Activated T-helper 17 cell treated with anti-CD3 and anti-CD28 coated beads, Interleukin-2, amount 50 U/mL, for 72 hours (primary cell): Measurements from ENCODE around the gene MYCBP2. TPM values are rescaled to one million over a fixed set of nuclear protein-coding genes. Genes with fewer than 3 reads are reported as not detected.
A peak's percentile ranks its signal among the peaks of the same experiment; 100 is the strongest.
"Not testable (repeated sequence)": the region's sequence is repeated elsewhere in the genome, so short reads cannot be mapped to it uniquely, and the experiment has no call there.

Source experiments
- ATAC-seq: fragments of 150-1000 bp; cut with Tn5 transposase; replicated peaks from 2 replicates; pipeline ENCODE4 v1.10.0; 2021; ENCODE audit warnings: mild to moderate bottlenecking, moderate library complexity
- H3K27ac Mint-ChIP-seq: one replicate; pipeline ENCODE4 v1.8.0; 2022; ENCODE audit warnings: mixed read lengths
- H3K27me3 Mint-ChIP-seq: one replicate; pipeline ENCODE4 v1.8.0; 2022; ENCODE audit warnings: mixed read lengths
- H3K36me3 Mint-ChIP-seq: one replicate; pipeline ENCODE4 v1.8.0; 2022; ENCODE audit warnings: low read depth, mild to moderate bottlenecking, mixed read lengths
- H3K4me1 Mint-ChIP-seq: one replicate; pipeline ENCODE4 v1.8.0; 2022; ENCODE audit warnings: mixed read lengths
- H3K4me3 Mint-ChIP-seq: one replicate; pipeline ENCODE4 v1.8.0; 2022; ENCODE audit warnings: mild to moderate bottlenecking, mixed read lengths
- H3K9me3 Mint-ChIP-seq: one replicate; pipeline ENCODE4 v1.8.0; 2022; ENCODE audit warnings: mixed read lengths
- total RNA-seq, 2 donors: library from RNA; stranded (reverse); gene quantifications; one replicate each; pipeline ENCODE4 v1.2.3, GENCODE V29; 2022

The MYCBP2 gene
- total RNA-seq, 2 donors from 2014 or later: 69.1 to 101 TPM

DNA sequence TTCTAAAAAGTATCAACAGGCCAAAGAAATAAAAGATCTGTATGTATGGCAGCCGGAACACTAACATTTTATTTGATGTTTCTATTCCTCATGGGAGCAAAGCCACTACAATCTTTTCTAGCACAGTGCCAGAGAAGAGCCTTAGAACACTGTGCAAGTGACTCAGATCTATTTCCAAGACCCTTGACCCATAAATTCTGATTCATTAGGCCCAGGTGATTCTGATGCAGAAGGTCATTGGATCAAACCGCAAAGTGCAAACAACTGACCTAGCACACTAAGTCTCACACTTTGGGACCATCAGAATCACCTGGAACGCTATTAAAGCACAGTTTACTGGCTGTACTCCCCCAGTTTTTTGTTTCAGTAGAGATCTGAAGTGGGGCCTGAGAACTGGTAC is 87.6 kb downstream of the MYCBP2 start:
- no peak overlapping the region for H3K4me3 Mint-ChIP-seq
- peaks cover 5% of the 10 kb centered on the region for H3K4me1 Mint-ChIP-seq
- H3K36me3 Mint-ChIP-seq: peaks cover 58% of the 10 kb centered on the region
- no peaks in the 10 kb centered on the region for H3K9me3 Mint-ChIP-seq
- H3K27me3 Mint-ChIP-seq: no peaks in the 10 kb centered on the region
- no peak for ATAC-seq
- no peak overlapping the region for H3K27ac Mint-ChIP-seq

DNA sequence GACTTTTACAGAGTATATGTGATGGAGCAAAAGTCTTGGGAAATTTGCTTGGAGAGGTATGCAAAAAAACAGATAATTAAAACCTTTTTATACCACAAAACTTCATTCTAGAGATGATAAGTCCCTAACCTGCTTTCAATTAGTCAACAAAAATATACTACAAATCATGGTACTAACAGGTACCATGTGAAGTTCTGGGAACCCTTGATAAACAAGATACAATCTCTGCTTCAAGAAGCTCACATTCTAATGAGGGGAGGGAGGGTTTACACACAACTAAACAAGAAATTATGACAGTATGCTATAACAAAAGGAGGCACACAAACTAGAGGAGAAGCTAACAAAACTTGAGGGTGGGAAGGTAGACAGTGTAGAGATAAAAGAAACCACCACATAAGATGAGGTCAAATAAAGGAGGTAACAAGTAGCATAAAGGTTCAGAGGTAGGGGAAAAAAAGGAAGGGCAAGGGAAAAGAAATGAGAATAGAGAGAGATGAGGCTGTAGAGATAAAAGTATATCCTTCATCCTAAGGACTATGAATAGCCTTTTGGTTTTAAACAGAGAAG is 91.4 kb downstream of the MYCBP2 start:
- H3K27ac Mint-ChIP-seq: no peak overlapping the region
- peaks cover 52% of the 10 kb centered on the region for H3K36me3 Mint-ChIP-seq
- H3K9me3 Mint-ChIP-seq: no peaks in the 10 kb centered on the region
- H3K4me3 Mint-ChIP-seq: no peak overlapping the region
- peak; percentile 16 for ATAC-seq
- peaks cover 5% of the 10 kb centered on the region for H3K4me1 Mint-ChIP-seq
- H3K27me3 Mint-ChIP-seq: no peaks in the 10 kb centered on the region

- H3K36me3 Mint-ChIP-seq: peaks cover 41% of the 10 kb centered on the region
- no peaks in the 10 kb centered on the region for H3K9me3 Mint-ChIP-seq
- no peak overlapping the region for H3K27ac Mint-ChIP-seq
- no peaks in the 10 kb centered on the region for H3K27me3 Mint-ChIP-seq
- H3K4me3 Mint-ChIP-seq: no peak overlapping the region
- ATAC-seq: no peak
- H3K4me1 Mint-ChIP-seq: peaks cover 5% of the 10 kb centered on the region
Observed at GRCh38 chr13:77233159-77233558, 93.7 kb downstream of the MYCBP2 start.

GRCh38 chr13:77230560-77230959 is 96.3 kb downstream of the MYCBP2 start:
- Mint-ChIP-seq H3K27ac (peak overlapping the region; percentile 44), H3K4me1 (peaks cover 2% of the 10 kb centered on the region), H3K9me3 (no peaks in the 10 kb centered on the region), H3K36me3 (peaks cover 53% of the 10 kb centered on the region), H3K27me3 (no peaks in the 10 kb centered on the region), H3K4me3 (no peak overlapping the region)
- peak; percentile 47 for ATAC-seq

DNA sequence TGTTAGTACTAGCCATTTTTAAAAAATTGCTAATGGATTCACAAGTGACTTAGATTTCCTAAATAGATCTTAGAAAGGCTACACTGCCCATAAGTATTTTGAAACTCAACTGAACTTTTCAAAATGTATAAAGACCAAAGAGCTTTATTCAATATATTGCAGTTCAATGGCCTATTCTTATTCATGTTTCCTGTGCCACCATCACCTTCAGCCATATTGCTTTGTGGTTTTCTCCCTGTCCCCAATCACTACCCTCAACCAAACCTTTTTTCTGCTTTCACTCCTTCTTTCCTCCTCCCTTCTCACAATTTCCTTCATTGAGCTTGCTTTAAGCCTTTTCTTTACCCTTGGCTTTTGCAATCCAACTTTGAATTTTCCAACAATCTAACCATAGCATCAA is 100.9 kb downstream of the MYCBP2 start:
- H3K27ac Mint-ChIP-seq: peak overlapping the region; percentile 1
- H3K4me1 Mint-ChIP-seq: peaks cover 11% of the 10 kb centered on the region
- no peak for ATAC-seq
- no peaks in the 10 kb centered on the region for H3K9me3 Mint-ChIP-seq
- peaks cover 68% of the 10 kb centered on the region for H3K36me3 Mint-ChIP-seq
- H3K27me3 Mint-ChIP-seq: no peaks in the 10 kb centered on the region
- no peak overlapping the region for H3K4me3 Mint-ChIP-seq

DNA sequence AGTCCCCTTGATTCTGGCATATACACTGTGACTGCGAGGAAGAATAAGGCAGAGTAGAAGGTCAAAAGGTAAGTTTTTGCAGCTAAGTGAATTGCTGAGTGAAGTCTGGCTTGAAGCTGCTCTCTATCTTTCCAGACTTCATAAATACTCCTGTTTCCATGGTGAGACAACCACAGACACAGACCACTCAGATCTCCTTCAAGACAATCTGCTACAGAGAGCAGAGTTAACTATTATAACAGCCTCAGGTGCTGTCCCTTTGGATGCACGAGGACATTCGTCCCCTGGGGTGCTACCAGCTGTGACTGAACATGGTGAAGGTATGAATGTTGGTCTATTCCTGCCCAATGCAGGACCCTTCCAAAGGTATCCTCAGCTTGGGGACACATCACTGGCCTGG is 104.0 kb downstream of the MYCBP2 start:
- peaks cover 63% of the 10 kb centered on the region for H3K36me3 Mint-ChIP-seq
- H3K27me3 Mint-ChIP-seq: no peaks in the 10 kb centered on the region
- H3K9me3 Mint-ChIP-seq: no peaks in the 10 kb centered on the region
- H3K4me1 Mint-ChIP-seq: peaks cover 11% of the 10 kb centered on the region
- H3K4me3 Mint-ChIP-seq: no peak overlapping the region
- ATAC-seq: no peak
- no peak overlapping the region for H3K27ac Mint-ChIP-seq

GRCh38 chr13:77222000-77222690 is 104.7 kb downstream of the MYCBP2 start:
- peaks cover 56% of the 10 kb centered on the region for H3K36me3 Mint-ChIP-seq
- ATAC-seq: peak; percentile 62
- H3K9me3 Mint-ChIP-seq: no peaks in the 10 kb centered on the region
- H3K27me3 Mint-ChIP-seq: no peaks in the 10 kb centered on the region
- H3K4me1 Mint-ChIP-seq: peaks cover 11% of the 10 kb centered on the region
- no peak overlapping the region for H3K4me3 Mint-ChIP-seq
- H3K27ac Mint-ChIP-seq: peak overlapping the region; percentile 62

GRCh38 chr13:77219401-77219800 is 107.5 kb downstream of the MYCBP2 start:
- H3K36me3 Mint-ChIP-seq: peaks cover 36% of the 10 kb centered on the region
- no peaks in the 10 kb centered on the region for H3K27me3 Mint-ChIP-seq
- H3K9me3 Mint-ChIP-seq: no peaks in the 10 kb centered on the region
- H3K4me3 Mint-ChIP-seq: no peak overlapping the region
- no peak for ATAC-seq
- H3K4me1 Mint-ChIP-seq: peaks cover 17% of the 10 kb centered on the region
- no peak overlapping the region for H3K27ac Mint-ChIP-seq

DNA sequence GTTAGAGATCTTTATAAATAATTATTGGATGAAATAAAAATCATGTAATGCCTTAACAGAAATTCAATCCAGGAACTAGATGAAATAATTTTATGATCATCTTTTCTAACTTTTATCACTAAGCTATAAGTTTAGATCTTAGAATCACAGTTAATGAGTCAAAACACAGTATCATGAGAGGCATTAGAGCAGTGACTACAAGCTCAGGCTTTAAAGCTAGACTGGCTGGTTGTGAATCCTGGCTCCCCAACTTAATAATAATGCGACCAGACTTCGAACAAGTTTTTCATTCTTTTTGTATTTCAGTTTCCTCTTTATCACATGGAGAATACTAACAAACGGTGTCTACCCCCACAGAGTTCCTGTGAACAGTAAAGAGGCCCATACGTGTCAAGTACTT is 108.6 kb downstream of the MYCBP2 start:
- ATAC-seq: no peak
- H3K4me1 Mint-ChIP-seq: peaks cover 26% of the 10 kb centered on the region
- H3K4me3 Mint-ChIP-seq: no peak overlapping the region
- H3K27ac Mint-ChIP-seq: no peak overlapping the region
- no peaks in the 10 kb centered on the region for H3K27me3 Mint-ChIP-seq
- H3K36me3 Mint-ChIP-seq: peaks cover 36% of the 10 kb centered on the region
- H3K9me3 Mint-ChIP-seq: no peaks in the 10 kb centered on the region

GRCh38 chr13:77215543-77215942 is 111.4 kb downstream of the MYCBP2 start:
- peaks cover 15% of the 10 kb centered on the region for H3K4me1 Mint-ChIP-seq
- H3K36me3 Mint-ChIP-seq: peaks cover 41% of the 10 kb centered on the region
- no peaks in the 10 kb centered on the region for H3K9me3 Mint-ChIP-seq
- no peak for ATAC-seq
- H3K4me3 Mint-ChIP-seq: no peak overlapping the region
- H3K27me3 Mint-ChIP-seq: no peaks in the 10 kb centered on the region
- H3K27ac Mint-ChIP-seq: peak overlapping the region; percentile 62

DNA sequence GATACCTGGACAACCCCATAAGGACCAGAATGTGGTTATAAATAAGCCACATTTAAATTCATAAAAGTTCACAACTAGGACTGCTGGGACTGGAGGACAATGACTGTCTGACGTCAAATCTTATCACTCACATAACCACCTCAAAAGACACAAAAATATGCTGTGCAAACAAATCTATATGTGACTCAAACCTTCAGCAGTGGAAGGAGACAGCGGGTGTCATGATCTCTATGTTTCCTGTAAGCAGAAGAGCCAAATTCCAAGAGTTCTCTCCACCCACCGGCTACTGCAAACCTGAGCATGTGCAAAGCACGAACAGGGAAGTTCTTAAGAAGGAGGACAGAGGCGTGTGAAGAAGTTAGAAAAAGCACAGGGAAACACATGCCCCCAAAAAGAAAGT is 113.2 kb downstream of the MYCBP2 start:
- peak; percentile 91 for ATAC-seq
- H3K36me3 Mint-ChIP-seq: peaks cover 60% of the 10 kb centered on the region

DNA sequence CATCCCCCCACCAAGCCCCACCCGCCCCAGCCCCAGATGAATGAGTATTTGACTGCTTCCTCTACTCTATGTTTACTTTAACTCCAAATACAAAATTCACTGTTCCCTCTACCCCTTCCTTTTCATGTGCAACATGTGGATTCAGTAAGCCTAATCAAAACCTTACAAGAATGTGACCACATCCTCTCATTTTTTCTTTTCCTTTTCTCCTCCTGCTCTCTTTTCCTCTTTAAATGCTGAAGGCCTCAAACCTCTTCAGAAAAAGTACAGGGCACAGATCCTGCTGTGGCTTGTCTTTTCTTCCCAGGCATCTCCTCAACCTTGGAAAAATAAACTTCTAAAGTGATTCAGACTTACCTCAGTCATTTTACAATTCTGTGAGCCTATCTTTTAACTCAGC is 119.0 kb downstream of the MYCBP2 start:
- Mint-ChIP-seq H3K9me3 (no peaks in the 10 kb centered on the region), H3K4me1 (peaks cover 6% of the 10 kb centered on the region), H3K27ac (peak overlapping the region; percentile 9), H3K27me3 (no peaks in the 10 kb centered on the region), H3K36me3 (peaks cover 88% of the 10 kb centered on the region), H3K4me3 (no peak overlapping the region)
- no peak for ATAC-seq

More for the DNA sequence above, 113.2 kb downstream of the MYCBP2 start:
- Mint-ChIP-seq H3K27me3 (no peaks in the 10 kb centered on the region), H3K4me1 (peaks cover 15% of the 10 kb centered on the region), H3K27ac (peak overlapping the region; percentile 46), H3K4me3 (peak overlapping the region; percentile 14), H3K9me3 (no peaks in the 10 kb centered on the region)

DNA sequence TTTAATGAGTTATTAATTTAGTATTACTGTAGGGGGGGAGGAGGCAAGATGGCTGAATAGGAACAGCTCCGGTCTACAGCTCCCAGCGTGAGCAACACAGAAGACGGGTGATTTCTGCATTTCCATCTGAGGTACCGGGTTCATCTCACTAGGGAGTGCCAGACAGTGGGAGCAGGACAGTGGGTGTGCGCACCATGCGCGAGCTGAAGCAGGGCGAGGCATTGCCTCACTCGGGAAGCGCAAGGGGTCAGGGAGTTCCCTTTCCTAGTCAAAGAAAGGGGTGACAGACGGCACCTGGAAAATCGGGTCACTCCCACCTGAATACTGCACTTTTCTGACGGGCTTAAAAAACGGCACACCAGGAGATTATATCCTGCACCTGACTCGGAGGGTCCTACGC is 127.9 kb downstream of the MYCBP2 start:
- peaks cover 37% of the 10 kb centered on the region for H3K36me3 Mint-ChIP-seq
- H3K27ac Mint-ChIP-seq, ATAC-seq: not testable (repeated sequence)

DNA sequence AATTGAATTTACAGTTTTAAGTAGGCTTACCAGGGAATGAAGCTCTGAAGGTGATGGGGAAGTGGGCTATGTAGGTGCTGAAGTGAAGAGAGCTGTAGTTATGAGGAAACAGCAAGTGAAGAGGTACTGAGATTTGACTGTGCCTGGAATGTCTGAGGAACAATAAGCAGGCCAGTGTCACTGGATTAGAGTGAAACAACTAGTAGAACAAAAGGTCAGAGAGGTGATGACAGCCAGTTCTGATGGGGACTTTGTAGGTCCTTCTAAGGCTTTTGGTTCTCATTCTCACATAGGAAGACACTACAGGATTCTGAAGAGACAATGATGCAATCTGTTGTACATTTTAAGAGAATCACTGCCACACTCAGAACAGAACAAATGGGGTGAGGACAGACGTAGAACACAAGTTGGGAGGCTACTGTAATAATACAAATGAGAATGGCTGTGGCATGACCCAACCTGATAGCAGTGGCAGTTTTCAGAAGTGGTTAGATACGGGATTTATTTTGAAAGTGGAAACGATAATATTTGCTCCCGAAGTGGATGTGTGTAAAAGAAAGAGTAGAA is 130.8 kb downstream of the MYCBP2 start:
- no peaks in the 10 kb centered on the region for H3K9me3 Mint-ChIP-seq
- no peaks in the 10 kb centered on the region for H3K4me1 Mint-ChIP-seq
- no peak overlapping the region for H3K4me3 Mint-ChIP-seq
- ATAC-seq: no peak
- H3K27ac Mint-ChIP-seq: no peak overlapping the region
- H3K36me3 Mint-ChIP-seq: peaks cover 29% of the 10 kb centered on the region
- H3K27me3 Mint-ChIP-seq: no peaks in the 10 kb centered on the region

More for the DNA sequence above, 127.9 kb downstream of the MYCBP2 start:
- H3K4me3 Mint-ChIP-seq, H3K27me3 Mint-ChIP-seq, H3K4me1 Mint-ChIP-seq, H3K9me3 Mint-ChIP-seq: not testable (repeated sequence)

- no peak overlapping the region for H3K4me3 Mint-ChIP-seq
Observed at GRCh38 chr13:77190349-77190958, 136.4 kb downstream of the MYCBP2 start.

More at GRCh38 chr13:77190349-77190958, 136.4 kb downstream of the MYCBP2 start:
- peaks cover 5% of the 10 kb centered on the region for H3K4me1 Mint-ChIP-seq
- H3K9me3 Mint-ChIP-seq: no peaks in the 10 kb centered on the region
- ATAC-seq: peak; percentile 70
- H3K36me3 Mint-ChIP-seq: peaks cover 69% of the 10 kb centered on the region
- H3K27me3 Mint-ChIP-seq: no peaks in the 10 kb centered on the region
- no peak overlapping the region for H3K27ac Mint-ChIP-seq
